ENCODE results near the gene EFHC2. TPM values are rescaled to one million over a fixed set of nuclear protein-coding genes. Genes with fewer than 3 reads are reported as not detected.
"Not testable (repeated sequence)": the region's sequence is repeated elsewhere in the genome, so short reads cannot be mapped to it uniquely, and the experiment has no call there.

The EFHC2 gene
- total RNA-seq, 1 donor from 2014 or later, result 18.0 TPM

DNA sequence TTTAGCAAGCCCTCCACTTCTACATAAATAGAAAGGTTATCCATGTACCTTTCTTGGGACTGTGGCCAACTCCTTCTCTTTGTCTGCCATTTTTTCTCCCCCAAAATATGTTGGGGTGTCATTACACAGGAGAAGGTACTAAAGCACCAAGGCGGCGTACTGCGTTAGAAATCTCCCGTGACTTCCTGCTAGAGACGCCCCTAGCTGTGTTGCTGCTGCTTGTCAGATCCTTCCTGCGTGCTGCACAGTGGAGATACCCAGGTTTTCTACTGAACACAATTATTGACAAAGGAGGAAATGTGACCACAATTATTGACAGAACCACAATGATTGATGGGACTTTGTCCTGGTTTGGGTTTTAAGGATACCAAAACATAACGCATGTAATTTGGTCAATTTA, 97.7 kb downstream of the EFHC2 start:
- DNase-seq (no peak), ATAC-seq (ENCODE audit: poor library complexity) (no peak)
- intact Hi-C loops (cut with DNase I), result no loop called here

DNA sequence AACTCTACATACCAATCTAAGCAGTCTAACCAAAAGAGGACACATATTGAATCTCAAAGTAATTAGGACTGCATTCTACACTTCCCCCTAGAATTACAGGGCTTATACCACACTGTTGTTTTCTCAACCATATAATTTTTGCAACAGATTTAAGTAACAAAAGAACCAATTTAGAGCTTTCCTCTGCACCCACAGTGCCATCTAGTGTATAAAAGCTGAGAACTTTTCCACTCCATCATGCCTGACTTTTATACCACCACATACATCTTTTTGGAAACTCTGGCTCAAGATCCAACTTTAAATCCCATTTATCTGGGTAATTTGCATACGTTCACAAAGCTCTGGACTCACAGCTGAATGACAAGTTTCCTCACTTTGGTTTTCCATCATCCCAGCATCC, 99.5 kb downstream of the EFHC2 start:
- no peak for DNase-seq
- no peak for ATAC-seq (ENCODE audit: poor library complexity)
- intact Hi-C loops (cut with DNase I), result no loop called here

DNA sequence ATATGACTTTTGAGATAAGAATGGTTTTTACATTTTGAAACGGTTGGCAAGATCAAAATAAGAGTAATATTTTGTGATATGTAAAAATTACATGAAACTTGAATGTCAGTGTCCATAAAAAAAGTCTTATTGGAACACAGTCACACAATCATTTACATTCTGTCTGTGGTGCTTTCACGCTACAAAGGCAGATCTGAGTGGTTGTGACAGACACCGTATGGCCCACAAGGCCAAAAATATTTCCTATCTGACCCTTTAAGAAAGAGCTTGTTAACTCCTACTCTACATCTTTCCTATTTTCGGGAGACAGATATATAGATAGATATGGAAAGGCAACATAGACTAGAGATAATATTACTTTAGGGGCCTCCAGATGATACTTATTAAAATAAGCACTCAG, 101.9 kb downstream of the EFHC2 start:
- ATAC-seq (ENCODE audit: poor library complexity) (no peak), DNase-seq (no peak)
- intact Hi-C loops (cut with DNase I), result no loop called here

DNA sequence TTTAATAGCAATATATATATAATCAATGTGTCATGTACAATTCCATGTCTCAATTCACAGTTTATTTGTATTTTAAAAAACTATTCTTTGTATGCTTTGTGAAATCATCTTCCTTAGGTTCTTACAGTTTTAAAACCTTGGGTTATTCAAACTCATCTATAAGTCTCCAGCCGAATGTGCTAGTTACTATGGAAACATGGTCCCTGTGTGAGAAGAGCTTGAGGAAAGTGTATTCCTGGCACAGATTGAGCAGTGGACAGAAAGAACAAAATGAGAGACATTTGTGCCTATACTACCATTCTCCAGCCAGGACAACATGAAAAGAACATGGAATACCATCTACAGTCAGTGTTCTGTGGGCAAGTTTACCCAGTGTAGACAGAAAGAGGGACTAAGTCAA, 103.4 kb downstream of the EFHC2 start:
- DNase-seq (no peak), ATAC-seq (ENCODE audit: poor library complexity) (no peak)
- intact Hi-C loops (cut with DNase I), result no loop called here

DNA sequence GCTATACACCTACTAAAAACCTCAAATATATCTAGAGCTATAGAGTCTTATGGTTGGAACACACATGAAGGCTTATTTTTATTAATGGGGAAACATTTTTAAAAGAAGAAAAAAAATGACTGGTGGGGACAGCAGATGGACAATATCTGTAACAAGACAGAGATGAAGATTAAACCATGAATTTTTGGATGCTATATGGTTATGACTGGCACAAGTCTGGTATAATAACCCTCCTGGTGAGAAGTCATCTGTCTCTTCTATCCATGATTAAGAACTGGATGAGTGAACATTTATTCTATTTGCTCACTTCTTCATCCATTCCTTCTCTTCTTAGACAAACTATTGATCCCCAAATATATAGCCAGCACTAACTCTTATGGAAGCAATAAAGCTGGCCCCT, 104.4 kb downstream of the EFHC2 start:
- DNase-seq (no peak), ATAC-seq (ENCODE audit: poor library complexity) (no peak)
- intact Hi-C loops (cut with DNase I), result no loop called here

DNA sequence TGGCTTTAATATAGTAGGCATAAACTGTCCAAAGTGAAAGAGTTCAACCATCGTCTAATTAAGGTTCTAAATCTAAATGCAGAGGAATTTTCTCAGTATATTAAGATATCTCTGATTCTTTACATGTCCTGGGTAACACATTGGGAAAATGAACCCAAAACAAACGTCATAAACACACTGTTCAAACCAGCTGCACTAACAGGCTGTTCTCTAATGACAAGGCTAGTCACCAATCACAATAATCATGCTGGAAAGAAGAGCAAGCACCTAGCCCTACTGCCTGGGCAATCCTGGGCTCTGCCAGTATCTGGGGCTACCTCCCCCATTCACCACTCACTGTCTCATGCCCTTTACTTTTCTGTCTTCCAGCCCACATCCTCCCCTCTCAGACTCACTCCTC, 107.9 kb downstream of the EFHC2 start:
- ATAC-seq (ENCODE audit: poor library complexity) (no peak), DNase-seq (no peak)
- intact Hi-C loops (cut with DNase I), result no loop called here

DNA sequence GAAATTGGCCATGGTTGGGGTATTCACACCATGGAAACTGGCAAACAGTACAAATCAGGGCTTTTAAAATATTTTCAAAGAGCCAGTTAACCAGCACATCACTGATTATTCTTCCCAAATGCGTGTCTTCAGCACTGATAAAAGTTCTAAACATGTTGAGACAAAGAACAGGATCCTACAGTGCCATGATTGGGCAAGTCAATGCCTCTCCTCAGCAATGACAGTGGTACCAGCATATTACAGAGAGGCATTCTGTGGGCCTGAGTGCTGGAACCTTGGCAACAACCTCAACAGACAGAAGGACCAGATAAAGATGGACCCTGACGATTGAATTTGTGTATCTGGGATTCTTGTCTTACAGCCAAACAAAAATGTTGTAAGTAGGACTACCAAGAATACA, 108.9 kb downstream of the EFHC2 start:
- no peak for DNase-seq
- intact Hi-C loops (cut with DNase I), result no loop called here

DNA sequence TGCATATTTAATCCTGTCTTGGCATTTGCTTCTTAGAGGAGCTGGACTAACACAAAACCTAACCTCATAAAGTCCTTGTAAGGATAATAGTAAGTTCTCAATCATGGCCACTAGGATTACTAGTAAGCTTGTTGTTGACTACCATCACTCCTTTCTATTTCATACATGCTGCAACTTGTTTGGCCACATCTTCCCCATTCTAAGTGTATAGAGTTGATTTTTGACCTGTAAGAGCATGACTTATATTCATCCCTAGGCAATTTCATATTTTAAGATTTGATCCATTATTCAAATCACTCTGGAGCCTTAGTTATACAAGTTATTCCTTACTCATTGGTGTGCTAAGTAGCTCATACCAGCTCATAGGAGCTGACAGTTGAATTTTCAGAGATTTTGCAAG, 109.4 kb downstream of the EFHC2 start:
- ATAC-seq (ENCODE audit: poor library complexity), result no peak

More for the DNA sequence above, 108.9 kb downstream of the EFHC2 start:
- no peak for ATAC-seq (ENCODE audit: poor library complexity)

DNA sequence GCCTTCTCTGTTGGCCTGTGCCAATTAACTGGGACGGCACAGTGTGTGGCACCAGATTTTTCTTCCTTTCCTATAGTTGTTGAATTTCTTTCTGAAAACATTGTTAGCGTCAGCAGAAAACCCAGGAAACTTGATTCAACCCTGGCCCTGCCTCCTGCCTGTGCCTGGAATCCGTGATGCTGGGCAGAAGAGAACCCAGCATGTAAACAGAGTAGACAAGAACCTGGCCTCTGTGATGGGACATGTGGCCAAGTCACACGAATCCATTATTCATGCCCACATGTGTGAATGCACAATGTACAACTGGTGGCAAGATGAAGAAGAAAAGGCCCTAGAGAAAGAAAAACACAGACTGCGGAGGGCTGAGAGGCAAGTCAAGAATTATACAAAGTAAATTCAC, 111.4 kb downstream of the EFHC2 start:
- no peak for DNase-seq
- intact Hi-C loops (cut with DNase I), result no loop called here
- no peak for ATAC-seq (ENCODE audit: poor library complexity)

More for the DNA sequence above, 109.4 kb downstream of the EFHC2 start:
- no peak for DNase-seq
- intact Hi-C loops (cut with DNase I), result no loop called here

DNA sequence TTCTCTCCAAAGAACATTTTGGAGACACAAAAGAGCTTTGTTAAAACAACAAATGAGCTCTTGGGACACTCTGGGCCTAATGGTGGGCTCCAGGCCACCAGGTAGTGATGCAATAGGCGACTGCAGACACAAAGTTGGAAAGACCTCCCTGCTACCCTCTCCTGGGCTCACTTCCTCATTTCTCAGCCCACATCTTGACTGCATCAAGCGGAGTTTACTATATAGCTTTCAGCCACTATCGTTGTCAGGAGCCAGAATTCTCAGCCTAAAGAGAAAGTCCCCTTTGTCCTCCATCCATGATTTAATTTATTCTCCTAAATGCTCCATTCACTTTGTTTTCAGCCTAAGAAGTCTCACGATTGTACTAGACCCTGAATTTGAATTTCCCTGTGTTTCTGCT, 114.9 kb downstream of the EFHC2 start:
- ATAC-seq (ENCODE audit: poor library complexity) (no peak), DNase-seq (no peak)
- intact Hi-C loops (cut with DNase I), result no loop called here

DNA sequence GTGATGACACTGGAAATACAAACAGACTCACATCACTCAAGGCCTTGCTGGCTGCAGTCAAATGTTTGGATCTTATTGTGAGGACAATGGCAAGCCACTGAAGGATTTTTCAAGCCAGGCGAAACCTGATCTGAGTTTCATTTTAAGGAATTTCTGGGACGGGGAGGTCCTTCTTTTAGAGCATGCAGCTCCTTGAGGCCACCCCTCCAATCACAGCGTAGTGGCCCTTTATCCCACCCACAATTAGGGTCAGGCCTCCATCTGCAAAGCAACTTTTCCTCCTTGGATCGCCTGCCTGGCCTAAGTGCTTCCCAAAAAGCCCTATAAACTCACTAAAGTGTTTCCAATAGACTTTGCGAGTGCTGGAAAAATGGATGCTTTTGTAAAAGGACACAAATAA, 115.5 kb downstream of the EFHC2 start:
- intact Hi-C loops (cut with DNase I), result no loop called here
- DNase-seq (no peak), ATAC-seq (ENCODE audit: poor library complexity) (no peak)

DNA sequence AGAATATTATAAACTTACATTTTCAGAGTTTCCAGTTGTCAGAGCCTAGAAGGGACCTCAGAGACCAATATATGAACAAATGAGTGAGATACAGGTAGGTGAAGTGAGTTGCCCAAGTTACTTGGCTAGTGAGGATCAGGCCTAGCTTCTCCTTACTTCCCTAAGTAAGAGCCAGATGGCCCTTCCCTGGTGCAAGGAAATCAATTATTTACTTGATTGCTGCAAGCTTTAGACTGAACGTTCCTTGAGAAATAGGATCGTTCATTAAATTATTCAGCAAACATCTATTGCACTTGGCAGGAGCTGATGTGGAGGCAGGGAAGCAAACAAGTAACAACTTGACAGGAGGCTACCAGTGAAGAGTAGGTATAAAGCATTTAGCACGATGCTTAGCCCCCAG, 117.8 kb downstream of the EFHC2 start:
- no peak for DNase-seq
- ATAC-seq (ENCODE audit: poor library complexity), result no peak
- intact Hi-C loops (cut with DNase I), result no loop called here

DNA sequence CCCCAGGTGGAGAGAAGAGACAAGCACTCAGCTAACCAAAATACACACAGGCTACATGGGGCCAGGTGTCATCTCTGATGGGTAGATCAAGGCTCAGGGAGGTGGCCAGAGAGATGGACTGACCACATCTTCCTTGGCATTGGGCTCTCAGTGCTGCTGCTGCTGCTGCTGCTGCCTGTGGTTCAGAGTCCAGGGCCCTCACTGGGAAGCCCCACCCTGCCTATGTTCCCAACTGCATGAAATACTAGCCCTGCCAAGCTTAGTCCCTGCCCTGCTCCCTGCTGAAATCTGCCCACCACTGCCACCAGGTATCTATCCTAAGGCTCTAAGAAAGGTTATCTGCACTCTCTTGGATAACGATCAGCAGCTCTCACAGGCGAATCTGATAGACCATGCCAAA, 118.7 kb downstream of the EFHC2 start:
- ATAC-seq (ENCODE audit: poor library complexity) (no peak), DNase-seq (no peak)
- intact Hi-C loops (cut with DNase I), result no loop called here

DNA sequence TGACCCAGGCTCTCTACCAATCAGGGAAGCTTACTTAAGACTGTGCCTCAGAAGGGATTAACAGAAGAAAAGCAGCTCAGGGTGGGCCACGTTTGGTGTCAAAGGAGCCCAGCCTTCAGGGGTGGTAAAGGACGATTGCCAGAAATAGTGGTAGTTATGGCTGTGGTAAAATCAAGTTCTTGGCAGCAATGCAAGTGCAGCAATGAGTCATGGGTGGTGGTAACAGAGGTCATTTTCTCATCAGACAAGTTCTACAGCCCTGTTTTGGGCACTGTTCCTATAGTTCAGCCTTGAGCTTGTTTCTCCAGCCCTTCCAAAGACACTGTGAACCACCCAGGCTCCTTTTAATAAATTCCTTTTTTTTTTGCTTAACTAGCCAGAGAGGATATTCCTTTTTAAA, 120.3 kb downstream of the EFHC2 start:
- DNase-seq (no peak), ATAC-seq (ENCODE audit: poor library complexity) (no peak)
- intact Hi-C loops (cut with DNase I), result no loop called here

DNA sequence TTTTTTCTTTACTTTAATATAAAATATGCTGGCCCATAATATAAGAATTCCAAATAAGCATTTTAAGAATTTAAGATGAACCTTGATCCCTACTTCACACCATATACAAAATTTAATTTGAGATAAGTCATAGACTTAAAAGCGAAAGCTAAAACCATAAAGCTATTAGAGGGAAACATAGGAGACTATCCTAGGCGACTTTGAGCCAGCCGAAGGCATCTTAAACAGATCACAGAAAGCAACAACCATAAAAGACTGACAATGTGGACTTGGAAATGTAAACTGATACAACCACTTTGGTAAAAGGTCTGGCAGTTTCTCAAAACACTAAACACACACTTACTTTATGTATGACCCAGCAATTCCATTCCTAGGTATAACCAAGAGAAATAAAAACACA, 125.0 kb downstream of the EFHC2 start:
- DNase-seq (no peak), ATAC-seq (ENCODE audit: poor library complexity) (no peak)
- intact Hi-C loops (cut with DNase I), result no loop called here

DNA sequence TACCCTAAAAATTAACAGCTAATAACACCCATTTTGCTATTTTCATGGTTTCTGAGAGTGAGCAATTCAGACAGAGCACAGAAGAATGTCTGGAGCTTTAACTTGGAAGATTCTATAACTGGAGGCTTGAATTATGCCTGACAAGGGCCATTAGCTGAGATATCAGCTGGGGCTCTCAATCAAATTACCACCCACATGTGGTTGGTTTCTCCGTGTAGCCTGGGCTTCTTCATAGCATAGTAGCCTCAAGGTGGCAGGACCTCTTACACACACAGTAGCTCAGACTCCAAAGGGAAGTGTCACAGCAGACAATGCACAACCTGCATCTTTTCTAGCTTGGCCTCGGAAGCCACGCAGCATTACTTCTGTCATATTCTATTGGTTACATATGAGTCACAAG, 127.3 kb downstream of the EFHC2 start:
- ATAC-seq (ENCODE audit: poor library complexity), result no peak
- no peak for DNase-seq
- intact Hi-C loops (cut with DNase I), result no loop called here

DNA sequence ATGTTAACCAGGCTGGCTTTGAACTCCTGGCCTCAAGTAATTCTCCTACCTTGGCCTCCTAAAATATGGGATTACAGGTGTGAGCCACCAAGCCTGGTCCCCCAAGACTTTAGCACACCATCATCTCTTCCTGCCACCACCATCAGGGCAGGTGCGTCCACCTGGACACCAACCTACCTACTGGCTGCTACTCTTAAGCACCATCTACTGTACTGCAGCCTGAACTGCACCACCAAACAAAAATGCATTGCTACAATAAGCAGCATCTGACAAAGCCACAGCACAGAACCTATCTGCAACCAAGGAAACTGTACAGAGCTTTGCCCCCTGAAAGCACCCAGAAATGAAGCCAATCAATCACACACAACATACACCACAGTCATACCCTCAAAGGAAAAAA, 139.7 kb downstream of the EFHC2 start:
- intact Hi-C loops (cut with DNase I), result no loop called here
- DNase-seq (no peak), ATAC-seq (ENCODE audit: poor library complexity) (no peak)

DNA sequence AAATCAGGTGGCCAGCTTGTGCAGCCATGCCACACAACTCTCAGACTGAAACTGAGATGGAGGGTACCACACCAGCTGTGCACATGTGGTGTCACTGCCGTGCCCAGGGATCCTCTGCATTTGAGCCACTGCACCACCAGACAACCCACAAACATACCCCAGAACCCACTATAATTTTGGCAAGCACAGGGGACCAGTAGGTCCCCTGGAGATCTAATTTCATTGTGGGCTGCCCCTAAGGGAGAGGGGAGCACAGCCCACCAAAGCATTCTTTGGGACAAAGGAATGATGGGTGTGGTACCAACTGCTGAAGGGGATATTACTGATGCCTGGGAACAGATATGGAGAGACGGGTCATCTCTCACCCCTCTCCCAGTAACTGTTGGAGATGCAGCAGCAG, 140.9 kb downstream of the EFHC2 start:
- intact Hi-C loops (cut with DNase I), result no loop called here
- DNase-seq (no peak), ATAC-seq (ENCODE audit: poor library complexity) (no peak)

DNA sequence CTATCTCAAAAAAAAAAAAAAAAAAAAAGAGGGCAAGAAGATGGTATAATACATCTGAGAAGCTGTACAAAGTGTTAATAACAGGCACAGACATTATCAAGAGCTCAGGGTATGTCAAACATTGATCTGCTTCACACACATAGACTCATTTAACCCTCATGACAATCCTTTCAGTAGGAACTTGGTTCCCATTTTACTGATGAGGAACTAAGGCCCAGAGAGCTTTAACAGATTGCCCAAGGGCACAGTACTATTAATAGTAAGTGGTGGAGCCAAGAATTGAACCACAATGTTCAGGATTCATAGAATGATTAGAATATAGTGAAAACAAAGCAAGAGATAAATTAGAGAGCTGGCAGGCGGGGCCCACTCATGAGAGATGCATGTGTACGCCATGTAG, 154.4 kb downstream of the EFHC2 start:
- intact Hi-C loops (cut with DNase I), result no loop called here
- DNase-seq (no peak), ATAC-seq (ENCODE audit: poor library complexity) (no peak)

DNA sequence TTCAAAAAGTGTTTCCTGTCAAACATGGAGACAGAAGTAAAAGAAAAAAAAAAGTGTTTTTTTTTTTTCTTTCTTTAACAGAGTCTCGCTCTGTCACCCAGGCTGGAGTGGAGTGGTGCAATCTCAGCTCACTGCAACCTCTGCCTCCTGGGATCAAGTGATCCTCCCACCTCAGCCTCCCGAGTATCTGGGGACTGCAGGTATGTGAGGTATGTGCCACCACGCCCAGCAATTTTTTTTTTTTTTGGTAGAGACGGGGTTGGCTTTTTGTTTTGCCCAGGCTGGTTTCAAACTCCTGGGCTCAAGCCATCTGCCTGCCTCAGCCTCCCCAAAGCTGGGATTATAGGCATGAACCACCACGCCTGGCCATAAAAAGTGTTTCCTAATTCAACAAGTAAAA, 155.6 kb downstream of the EFHC2 start:
- ATAC-seq (ENCODE audit: poor library complexity); intact Hi-C loops (cut with DNase I); DNase-seq: not testable (repeated sequence)

DNA sequence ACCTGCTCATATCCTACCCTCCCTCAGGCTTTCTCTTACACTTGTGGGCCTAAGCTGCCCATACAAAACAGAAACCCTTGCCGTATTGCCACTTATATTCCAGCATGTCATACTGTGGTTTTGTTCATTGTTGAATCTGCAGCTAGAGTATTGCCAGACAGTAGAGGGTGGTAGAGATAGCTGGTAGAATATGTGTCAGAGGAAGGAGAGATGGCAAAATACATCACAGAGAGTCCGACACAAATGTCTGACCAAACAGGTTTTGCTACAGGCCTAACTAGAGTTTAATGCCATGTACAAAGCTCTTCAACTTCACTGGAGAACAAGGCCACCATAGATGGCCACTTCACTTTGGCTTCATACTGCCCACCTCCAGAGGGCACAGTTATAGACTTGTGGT, 160.1 kb downstream of the EFHC2 start:
- DNase-seq (no peak), ATAC-seq (ENCODE audit: poor library complexity) (no peak)
- intact Hi-C loops (cut with DNase I), result no loop called here
